Activated CD8-positive, alpha-beta memory T cell treated with anti-CD3 and anti-CD28 coated beads, Interleukin-2, amount 50 U/mL, for 1 hour (primary cell): ENCODE measurements around the gene MMADHC.

Experiments
- DNase-seq: peaks from one replicate; pipeline ENCODE4 v3.0.0-alpha.2; 2020; ENCODE audit errors: extremely low read depth

The MMADHC gene

GRCh38 chr2:149587220-149587949 lies at the start of gene MMADHC:
Gene MMADHC, minus strand, starts transcription at chr2:149587775. Its CDS starts 678 bp downstream, at chr2:149587097.
- peak; percentile 85 for DNase-seq

GRCh38 chr2:149634103-149634502 lies 46.5 kb upstream of the MMADHC start:
- DNase-seq = no peak

GRCh38 chr2:149630445-149630844 lies 42.9 kb upstream of the MMADHC start:
- no peak for DNase-seq

- no peak for DNase-seq
Measured at GRCh38 chr2:149629026-149629425, 41.5 kb upstream of the MMADHC start.

- DNase-seq = no peak
Measured at GRCh38 chr2:149627111-149627801, 39.7 kb upstream of the MMADHC start.

GRCh38 chr2:149625671-149626070 lies 38.1 kb upstream of the MMADHC start:
- DNase-seq = no peak

GRCh38 chr2:149625271-149625670 lies 37.7 kb upstream of the MMADHC start:
- no peak for DNase-seq

- DNase-seq = no peak
Measured at GRCh38 chr2:149622343-149622742, 34.8 kb upstream of the MMADHC start.

GRCh38 chr2:149617476-149617875 lies 29.9 kb upstream of the MMADHC start:
- no peak for DNase-seq

- DNase-seq = no peak
Measured at GRCh38 chr2:149616681-149617456, 29.3 kb upstream of the MMADHC start.

GRCh38 chr2:149613704-149614103 lies 26.1 kb upstream of the MMADHC start:
- DNase-seq = no peak

GRCh38 chr2:149612122-149612521 lies 24.5 kb upstream of the MMADHC start:
- no peak for DNase-seq

GRCh38 chr2:149611100-149611820 lies 23.7 kb upstream of the MMADHC start:
- DNase-seq = no peak

- DNase-seq = no peak
Measured at GRCh38 chr2:149606251-149606811, 18.8 kb upstream of the MMADHC start.

GRCh38 chr2:149603248-149603647 lies 15.7 kb upstream of the MMADHC start:
- DNase-seq = no peak

- DNase-seq = no peak
Measured at GRCh38 chr2:149601141-149601796, 13.7 kb upstream of the MMADHC start.

GRCh38 chr2:149597668-149598326 lies 10.2 kb upstream of the MMADHC start:
- DNase-seq = peak; percentile 8

GRCh38 chr2:149597050-149597667 lies 9.6 kb upstream of the MMADHC start:
- DNase-seq = no peak

- DNase-seq = no peak
Measured at GRCh38 chr2:149596471-149596870, 8.9 kb upstream of the MMADHC start.
